Measurements from ENCODE around the gene BCL2L11.

- TF ChIP-seq CTCF (IDR thresholded peaks at IDR 0.05; ENCODE audit: poor library complexity) (no peak), EZH2 (IDR thresholded peaks at IDR 0.05; ENCODE audit: borderline replicate concordance) (no peak), EZH2phosphoT487 (IDR thresholded peaks at IDR 0.05; ENCODE audit: low read depth, severe bottlenecking, unreplicated experiment) (no peak)
Measured at GRCh38 chr2:111184725-111185310, 64.1 kb downstream of the BCL2L11 start.

All from hepatocyte (in vitro differentiated cells).